Transverse colon (tissue), 3 donors: ENCODE measurements around the gene PLCL2.

Source experiments
- CTCF ChIP-seq, 5 experiments: fragments of 200-600 bp in 3 of 5; fragments of 450-650 bp in 2 of 5; sonication (generic) in 3 of 5; IDR thresholded peaks; 1 replicate in 2 of 5; 2 replicates in 3 of 5; pipeline ENCODE4 v1.5.1; 2016 to 2017; ENCODE audit warnings: antibody characterized with exemption in 5 of 5, inconsistent platforms in 3 of 5, mild to moderate bottlenecking in 2 of 5, moderate library complexity in 1 of 5
- EP300 ChIP-seq: sonication (generic); formaldehyde crosslinking; IDR thresholded peaks from one replicate; pipeline ENCODE4 v1.6.1; 2017; ENCODE audit warnings: antibody characterized with exemption, low read depth
- POLR2A ChIP-seq: fragments of 450-650 bp; IDR thresholded peaks from one replicate; pipeline ENCODE4 v1.6.1; 2016; ENCODE audit warnings: antibody characterized with exemption, mild to moderate bottlenecking, moderate library complexity

- TF ChIP-seq CTCF (IDR thresholded peaks at IDR 0.05) (no peak), POLR2A (no peak), EP300 (no peak)
Measured at GRCh38 chr3:16838561-16838960, 46.2 kb upstream of the PLCL2 start.
